Measurements from ENCODE around the gene PLEKHG2. TPM values are rescaled to one million over a fixed set of nuclear protein-coding genes. Genes with fewer than 3 reads are reported as not detected.

PLEKHG2 gene
- polyA plus RNA-seq (2013, experiment 1 of 4), result 87.4 TPM
- polyA plus RNA-seq (2013, experiment 2 of 4), result 90.8 TPM
- 60.9 TPM for polyA plus RNA-seq (2013, experiment 3 of 4)
- 71.0 TPM for polyA plus RNA-seq (2013, experiment 4 of 4)

- H3K4me1 ChIP-seq (ENCODE audit: control insufficient read depth, insufficient read depth, low read length), result peaks cover 40% of the 10 kb centered on the region
- H3K27me3 ChIP-seq (ENCODE audit: control insufficient read depth, insufficient read depth, low read length, poor library complexity, severe bottlenecking), result peaks cover 8% of the 10 kb centered on the region
- H3K9me3 ChIP-seq (ENCODE audit: control insufficient read depth, low read length), result no peaks in the 10 kb centered on the region
- peak within 1 kb of the TSS; percentile 91 for H3K4me3 ChIP-seq (ENCODE audit: insufficient read depth, low read depth, low read length)
- peak within 1 kb of the TSS; percentile 85 for H3K27ac ChIP-seq (ENCODE audit: insufficient read depth, low read depth, low read length, poor library complexity, severe bottlenecking)
- H3K36me3 ChIP-seq (ENCODE audit: control insufficient read depth, insufficient read depth, low read length), result peaks cover 8% of the 10 kb centered on the region
- WGBS, 2 experiments, result 0% methylated on average over 60 of the region's 60 CpGs
Measured at GRCh38 chr19:39412100-39412866, at the start of gene PLEKHG2. PLEKHG2 (plus strand) TSS chr19:39412669; CDS start chr19:39414087, 1,418 bp downstream.

GRCh38 chr19:39362682-39363657 lies 49.5 kb upstream of the PLEKHG2 start:
- 94 to 95% methylated on average over 6 of the region's 6 CpGs for WGBS, 2 experiments
- peaks cover 34% of the 10 kb centered on the region for H3K36me3 ChIP-seq (ENCODE audit: control insufficient read depth, insufficient read depth, low read length)
- no peaks in the 10 kb centered on the region for H3K27me3 ChIP-seq (ENCODE audit: control insufficient read depth, insufficient read depth, low read length, poor library complexity, severe bottlenecking)
- H3K4me1 ChIP-seq (ENCODE audit: control insufficient read depth, insufficient read depth, low read length), result no peaks in the 10 kb centered on the region
- H3K27ac ChIP-seq (ENCODE audit: insufficient read depth, low read depth, low read length, poor library complexity, severe bottlenecking), result no peak overlapping the region
- H3K4me3 ChIP-seq (ENCODE audit: insufficient read depth, low read depth, low read length), result no peak overlapping the region
- H3K9me3 ChIP-seq (ENCODE audit: control insufficient read depth, low read length), result no peaks in the 10 kb centered on the region

GRCh38 chr19:39363901-39364457 lies 48.5 kb upstream of the PLEKHG2 start:
- Histone ChIP-seq H3K4me3 (ENCODE audit: insufficient read depth, low read depth, low read length) (no peak overlapping the region), H3K9me3 (ENCODE audit: control insufficient read depth, low read length) (no peaks in the 10 kb centered on the region), H3K36me3 (ENCODE audit: control insufficient read depth, insufficient read depth, low read length) (peaks cover 26% of the 10 kb centered on the region), H3K4me1 (ENCODE audit: control insufficient read depth, insufficient read depth, low read length) (no peaks in the 10 kb centered on the region), H3K27ac (ENCODE audit: insufficient read depth, low read depth, low read length, poor library complexity, severe bottlenecking) (no peak overlapping the region), H3K27me3 (ENCODE audit: control insufficient read depth, insufficient read depth, low read length, poor library complexity, severe bottlenecking) (no peaks in the 10 kb centered on the region)
- WGBS, 2 experiments, result 93 to 95% methylated on average over 5 of the region's 5 CpGs

GRCh38 chr19:39365531-39365930 lies 46.9 kb upstream of the PLEKHG2 start:
- no peaks in the 10 kb centered on the region for H3K27me3 ChIP-seq (ENCODE audit: control insufficient read depth, insufficient read depth, low read length, poor library complexity, severe bottlenecking)
- no peak overlapping the region for H3K4me3 ChIP-seq (ENCODE audit: insufficient read depth, low read depth, low read length)
- H3K9me3 ChIP-seq (ENCODE audit: control insufficient read depth, low read length), result no peaks in the 10 kb centered on the region
- WGBS, 2 experiments, result 89 to 98% methylated on average over 1 of the region's 1 CpG
- H3K36me3 ChIP-seq (ENCODE audit: control insufficient read depth, insufficient read depth, low read length), result peaks cover 32% of the 10 kb centered on the region
- H3K4me1 ChIP-seq (ENCODE audit: control insufficient read depth, insufficient read depth, low read length), result no peaks in the 10 kb centered on the region
- H3K27ac ChIP-seq (ENCODE audit: insufficient read depth, low read depth, low read length, poor library complexity, severe bottlenecking), result no peak overlapping the region

- no peaks in the 10 kb centered on the region for H3K27me3 ChIP-seq (ENCODE audit: control insufficient read depth, insufficient read depth, low read length, poor library complexity, severe bottlenecking)
- H3K36me3 ChIP-seq (ENCODE audit: control insufficient read depth, insufficient read depth, low read length), result peaks cover 42% of the 10 kb centered on the region
- no peak overlapping the region for H3K4me3 ChIP-seq (ENCODE audit: insufficient read depth, low read depth, low read length)
- H3K4me1 ChIP-seq (ENCODE audit: control insufficient read depth, insufficient read depth, low read length), result no peaks in the 10 kb centered on the region
- H3K27ac ChIP-seq (ENCODE audit: insufficient read depth, low read depth, low read length, poor library complexity, severe bottlenecking), result no peak overlapping the region
- no peaks in the 10 kb centered on the region for H3K9me3 ChIP-seq (ENCODE audit: control insufficient read depth, low read length)
- WGBS, 2 experiments, result 88 to 93% methylated on average over 2 of the region's 2 CpGs
Measured at GRCh38 chr19:39369200-39369599, 43.3 kb upstream of the PLEKHG2 start.

- WGBS, 2 experiments, result 95 to 97% methylated on average over 5 of the region's 5 CpGs
- H3K27me3 ChIP-seq (ENCODE audit: control insufficient read depth, insufficient read depth, low read length, poor library complexity, severe bottlenecking), result no peaks in the 10 kb centered on the region
- H3K4me1 ChIP-seq (ENCODE audit: control insufficient read depth, insufficient read depth, low read length), result no peaks in the 10 kb centered on the region
- peaks cover 36% of the 10 kb centered on the region for H3K36me3 ChIP-seq (ENCODE audit: control insufficient read depth, insufficient read depth, low read length)
- no peaks in the 10 kb centered on the region for H3K9me3 ChIP-seq (ENCODE audit: control insufficient read depth, low read length)
- no peak overlapping the region for H3K4me3 ChIP-seq (ENCODE audit: insufficient read depth, low read depth, low read length)
- H3K27ac ChIP-seq (ENCODE audit: insufficient read depth, low read depth, low read length, poor library complexity, severe bottlenecking), result no peak overlapping the region
Measured at GRCh38 chr19:39370735-39371134, 41.7 kb upstream of the PLEKHG2 start.

- H3K4me3 ChIP-seq (ENCODE audit: insufficient read depth, low read depth, low read length), result no peak overlapping the region
- 82 to 84% methylated on average over 8 of the region's 8 CpGs for WGBS, 2 experiments
- H3K4me1 ChIP-seq (ENCODE audit: control insufficient read depth, insufficient read depth, low read length), result no peaks in the 10 kb centered on the region
- H3K27ac ChIP-seq (ENCODE audit: insufficient read depth, low read depth, low read length, poor library complexity, severe bottlenecking), result no peak overlapping the region
- no peaks in the 10 kb centered on the region for H3K27me3 ChIP-seq (ENCODE audit: control insufficient read depth, insufficient read depth, low read length, poor library complexity, severe bottlenecking)
- H3K9me3 ChIP-seq (ENCODE audit: control insufficient read depth, low read length), result no peaks in the 10 kb centered on the region
- peaks cover 44% of the 10 kb centered on the region for H3K36me3 ChIP-seq (ENCODE audit: control insufficient read depth, insufficient read depth, low read length)
Measured at GRCh38 chr19:39372047-39372802, 40.2 kb upstream of the PLEKHG2 start.

GRCh38 chr19:39372941-39373340 lies 39.5 kb upstream of the PLEKHG2 start:
- no peak overlapping the region for H3K4me3 ChIP-seq (ENCODE audit: insufficient read depth, low read depth, low read length)
- no peak overlapping the region for H3K27ac ChIP-seq (ENCODE audit: insufficient read depth, low read depth, low read length, poor library complexity, severe bottlenecking)
- peaks cover 51% of the 10 kb centered on the region for H3K36me3 ChIP-seq (ENCODE audit: control insufficient read depth, insufficient read depth, low read length)
- H3K4me1 ChIP-seq (ENCODE audit: control insufficient read depth, insufficient read depth, low read length), result no peaks in the 10 kb centered on the region
- H3K27me3 ChIP-seq (ENCODE audit: control insufficient read depth, insufficient read depth, low read length, poor library complexity, severe bottlenecking), result no peaks in the 10 kb centered on the region
- 91 to 92% methylated on average over 2 of the region's 2 CpGs for WGBS, 2 experiments
- no peaks in the 10 kb centered on the region for H3K9me3 ChIP-seq (ENCODE audit: control insufficient read depth, low read length)

GRCh38 chr19:39375929-39376328 lies 36.5 kb upstream of the PLEKHG2 start:
- no peaks in the 10 kb centered on the region for H3K27me3 ChIP-seq (ENCODE audit: control insufficient read depth, insufficient read depth, low read length, poor library complexity, severe bottlenecking)
- H3K36me3 ChIP-seq (ENCODE audit: control insufficient read depth, insufficient read depth, low read length), result peaks cover 58% of the 10 kb centered on the region
- no peaks in the 10 kb centered on the region for H3K9me3 ChIP-seq (ENCODE audit: control insufficient read depth, low read length)
- no peak overlapping the region for H3K4me3 ChIP-seq (ENCODE audit: insufficient read depth, low read depth, low read length)
- H3K4me1 ChIP-seq (ENCODE audit: control insufficient read depth, insufficient read depth, low read length), result no peaks in the 10 kb centered on the region
- H3K27ac ChIP-seq (ENCODE audit: insufficient read depth, low read depth, low read length, poor library complexity, severe bottlenecking), result no peak overlapping the region

Data from ectodermal cell (in vitro differentiated cells).